SHP77 (cell line): ENCODE measurements around the gene USP9Y.

Experiments used
- DNase-seq, 2 experiments: peaks; one replicate each; lab custom pipeline; 2025; lab: John Stamatoyannopoulos, UW

Gene USP9Y

DNA sequence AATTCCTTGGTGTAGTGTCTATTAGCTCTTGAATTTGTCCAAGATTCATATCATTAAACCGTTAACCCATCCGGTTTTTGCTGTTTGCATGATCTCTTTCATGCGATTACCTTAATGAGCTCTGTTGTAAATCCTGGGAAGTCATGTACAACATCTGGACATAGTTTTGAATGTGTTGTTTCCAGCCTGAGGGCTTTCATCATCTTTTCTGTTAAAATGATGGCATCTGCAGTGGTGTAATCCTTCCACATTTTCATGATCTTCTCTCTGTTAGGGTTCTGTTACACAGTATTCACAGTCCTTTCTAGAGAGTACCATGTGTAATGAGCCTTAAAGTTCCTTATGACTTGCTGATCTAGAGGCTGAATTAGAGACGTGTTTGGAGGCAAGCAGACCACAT, 64.9 kb downstream of the USP9Y start:
- DNase-seq = no peak

DNA sequence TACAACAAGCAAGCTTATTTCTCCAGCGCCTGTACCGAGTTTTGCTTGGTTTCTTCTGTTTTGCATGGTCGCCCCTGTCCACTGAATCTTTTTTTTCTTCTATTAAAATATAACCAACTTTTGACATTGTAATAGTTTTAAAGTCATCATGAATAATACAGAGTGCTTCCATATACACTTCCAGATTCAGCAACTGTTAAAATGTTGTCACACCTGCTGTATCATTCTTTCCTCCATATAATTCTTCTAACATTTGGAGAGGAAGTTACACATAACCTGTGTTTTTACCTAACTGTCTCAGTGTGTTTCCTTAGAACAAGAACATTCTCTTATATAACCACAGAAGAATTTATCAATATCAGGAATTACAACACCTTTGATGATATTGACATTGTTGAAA, 83.5 kb downstream of the USP9Y start:
- DNase-seq = no peak

DNA sequence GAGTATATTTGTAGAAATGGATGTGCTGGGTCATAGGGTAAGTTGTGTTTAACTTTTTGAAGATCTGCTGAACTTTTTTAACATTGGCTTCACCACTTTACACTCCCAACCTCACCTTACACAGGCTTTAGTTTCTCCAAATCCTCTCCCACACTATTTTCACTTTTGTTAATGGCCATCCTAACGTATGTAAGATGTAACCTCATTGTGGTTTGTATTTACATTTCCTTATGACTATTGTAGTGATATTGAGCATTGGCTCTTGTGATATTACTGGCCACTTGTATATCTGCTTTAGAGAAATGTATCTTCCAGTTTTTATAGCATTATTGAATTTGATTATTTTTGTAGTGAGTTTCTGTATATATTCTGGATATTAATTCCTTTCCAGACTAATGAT, 93.0 kb downstream of the USP9Y start:
- no peak for DNase-seq

DNA sequence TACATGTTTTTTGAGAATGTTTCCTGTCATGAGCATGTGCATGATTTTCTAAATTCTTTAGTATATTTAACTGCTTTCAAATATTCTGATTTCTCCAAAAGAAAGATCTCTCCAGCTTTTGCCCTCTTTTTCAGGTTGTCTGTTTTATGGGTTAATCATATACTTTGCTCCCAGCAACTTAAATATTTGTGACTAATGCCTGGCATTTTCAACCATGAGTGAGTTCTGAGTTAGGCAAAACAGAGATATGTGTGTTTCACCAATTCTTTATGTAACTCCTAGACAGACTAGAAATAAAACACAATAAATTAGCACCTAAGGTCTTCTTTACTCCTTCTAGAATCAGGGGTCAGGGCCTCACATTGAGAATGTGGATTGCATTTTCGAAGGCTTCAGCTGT, 107.0 kb downstream of the USP9Y start:
- no peak for DNase-seq

DNA sequence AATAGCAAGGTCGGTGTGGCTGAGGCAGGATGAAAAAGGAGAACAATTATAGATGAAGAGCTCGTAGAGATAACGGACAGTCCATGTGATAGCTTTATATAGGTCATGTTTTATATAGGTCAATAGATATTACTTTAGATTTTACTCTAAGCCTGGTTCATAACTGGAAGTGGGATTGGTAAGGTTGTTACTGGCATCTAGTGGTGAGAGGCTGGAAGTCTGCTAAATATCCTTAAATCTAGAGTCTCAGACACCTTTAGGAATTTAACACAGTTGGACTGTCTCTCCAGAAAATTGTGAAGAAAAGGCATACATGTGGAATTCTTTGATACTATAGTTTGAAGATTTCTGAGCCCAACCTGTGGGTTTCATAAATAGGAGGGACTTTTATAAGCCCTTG, 108.0 kb downstream of the USP9Y start:
- no peak for DNase-seq

DNA sequence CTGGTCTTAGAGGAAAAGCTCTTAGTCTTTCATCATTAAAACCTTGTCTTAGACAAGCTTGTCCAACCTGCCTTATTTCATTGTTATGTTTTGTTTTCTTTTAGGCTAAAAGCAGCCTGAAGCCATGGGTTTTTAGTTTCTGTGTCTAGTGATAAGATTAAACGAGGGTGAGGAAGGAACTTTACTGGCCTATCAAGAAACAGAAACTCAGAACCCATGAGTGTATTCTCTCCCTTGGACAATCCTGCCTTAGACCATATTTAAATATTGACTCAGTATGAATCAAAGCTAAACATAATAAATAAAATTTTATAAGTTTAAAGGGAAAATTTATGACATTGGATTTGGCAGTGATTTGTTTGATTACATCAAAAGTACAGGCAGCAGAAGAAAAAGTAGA, 122.4 kb downstream of the USP9Y start:
- no peak for DNase-seq

DNA sequence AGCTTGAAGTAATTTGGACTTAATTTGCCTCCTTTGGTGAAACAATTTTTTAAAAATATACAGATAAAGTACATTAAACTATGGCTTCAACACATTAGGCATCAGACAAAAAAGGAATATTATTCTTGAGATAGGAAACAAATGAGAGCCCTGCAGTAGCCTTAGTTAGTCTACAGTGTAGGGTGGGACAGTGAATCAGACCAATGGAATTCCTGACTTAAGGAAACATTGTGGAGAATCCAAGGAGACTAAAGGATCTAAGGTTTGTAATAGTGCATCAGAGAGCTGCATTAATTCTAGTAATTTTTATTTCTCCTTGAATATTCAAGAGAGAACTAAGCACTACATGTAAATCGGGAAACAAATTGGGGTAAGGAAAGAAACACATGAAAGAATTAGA, 125.8 kb downstream of the USP9Y start:
- no peak for DNase-seq

DNA sequence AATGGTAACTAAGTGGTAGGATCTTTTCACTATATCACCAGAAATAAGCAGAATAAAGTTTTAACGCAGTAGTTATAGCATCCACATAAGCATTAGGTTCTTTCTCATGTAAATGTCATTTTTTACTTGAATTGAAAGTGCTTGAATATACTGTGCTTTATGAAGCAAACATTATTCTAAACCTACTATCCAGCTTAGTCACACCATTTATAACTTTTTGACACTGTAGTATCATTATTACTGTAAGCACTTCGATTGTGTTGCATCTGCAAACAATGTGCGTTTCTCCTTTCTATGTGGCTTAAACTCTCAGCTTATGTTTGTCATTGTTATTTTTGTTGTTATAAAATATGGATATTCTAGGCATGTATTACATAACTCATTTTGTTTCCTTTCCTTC, 132.3 kb downstream of the USP9Y start:
- DNase-seq = no peak

DNA sequence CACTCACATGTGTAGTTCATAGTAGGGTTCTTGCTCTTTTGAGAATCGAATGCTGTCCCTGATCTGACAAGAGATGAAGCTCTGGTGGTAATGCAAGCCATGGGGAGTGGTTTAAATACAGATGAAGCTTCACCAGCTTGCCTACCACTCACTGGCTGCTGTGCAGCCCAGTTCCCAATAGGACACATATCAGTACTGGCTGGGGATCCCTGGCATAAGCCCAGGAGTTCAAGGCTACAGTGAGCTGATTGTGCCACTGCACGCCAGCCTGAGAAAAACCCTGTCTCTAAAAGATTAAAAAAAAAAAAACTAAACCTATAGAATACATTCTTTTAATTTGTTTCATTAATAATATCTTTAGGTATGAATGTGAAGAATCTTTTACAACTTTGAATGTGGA, 136.5 kb downstream of the USP9Y start:
- no peak for DNase-seq

DNA sequence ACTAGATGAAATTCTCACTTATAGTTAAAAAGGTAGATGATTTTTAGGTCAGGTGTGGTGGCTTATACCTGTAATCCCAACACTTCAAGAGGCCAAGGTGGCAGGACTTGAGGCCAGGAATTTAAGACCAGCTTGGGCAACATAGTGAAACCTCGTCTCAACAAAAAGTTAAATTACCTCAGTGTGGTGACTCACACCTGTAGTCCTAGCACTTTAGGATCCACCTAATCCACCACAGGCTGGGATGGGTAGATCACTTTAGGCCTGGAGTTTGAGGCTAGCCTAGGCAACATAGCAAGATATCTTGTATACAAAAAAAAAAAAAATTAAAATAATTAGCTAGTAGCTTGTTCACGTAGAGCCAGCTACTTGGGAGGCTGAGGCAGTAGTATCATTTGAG, 140.3 kb downstream of the USP9Y start:
- DNase-seq = no peak

DNA sequence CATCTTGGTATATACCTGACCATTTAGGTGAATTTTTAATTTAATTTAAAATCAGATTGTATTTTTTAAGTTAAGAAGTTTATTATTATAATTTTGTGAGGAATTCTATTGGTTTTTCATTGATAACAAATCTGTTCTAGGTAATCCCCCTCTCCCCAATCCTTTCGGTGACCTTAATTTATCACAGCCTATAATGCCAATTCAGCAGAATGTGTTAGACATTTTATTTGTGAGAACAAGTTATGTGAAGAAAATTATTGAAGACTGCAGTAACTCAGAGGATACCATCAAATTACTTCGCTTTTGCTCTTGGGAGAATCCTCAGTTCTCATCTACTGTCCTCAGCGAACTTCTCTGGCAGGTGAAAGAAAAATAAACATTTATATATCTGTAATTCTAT, 145.8 kb downstream of the USP9Y start:
- DNase-seq = no peak

DNA sequence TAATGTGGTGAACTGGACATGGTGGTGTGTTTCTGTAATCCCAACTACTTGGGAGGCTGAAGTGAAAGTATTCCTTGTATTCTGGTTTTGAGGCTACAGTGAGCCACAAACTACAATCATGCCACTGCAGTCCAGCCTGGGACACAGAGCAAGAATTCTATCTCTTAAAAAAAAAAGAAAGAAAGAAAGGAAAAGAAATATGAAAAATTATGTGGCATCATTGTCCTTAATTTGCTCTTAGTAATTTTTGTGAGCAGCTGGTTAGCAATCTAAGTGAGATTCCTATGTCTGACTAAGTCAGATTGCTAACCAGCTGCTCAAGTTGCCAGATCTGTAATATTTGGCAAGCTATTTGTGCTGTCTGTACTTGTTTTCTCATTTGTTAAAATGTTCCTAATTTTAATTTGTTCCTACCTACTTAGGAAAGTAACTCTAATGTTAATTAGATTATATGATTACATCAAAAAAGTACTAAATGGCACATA, 154.8 kb downstream of the USP9Y start:
- DNase-seq = no peak

DNA sequence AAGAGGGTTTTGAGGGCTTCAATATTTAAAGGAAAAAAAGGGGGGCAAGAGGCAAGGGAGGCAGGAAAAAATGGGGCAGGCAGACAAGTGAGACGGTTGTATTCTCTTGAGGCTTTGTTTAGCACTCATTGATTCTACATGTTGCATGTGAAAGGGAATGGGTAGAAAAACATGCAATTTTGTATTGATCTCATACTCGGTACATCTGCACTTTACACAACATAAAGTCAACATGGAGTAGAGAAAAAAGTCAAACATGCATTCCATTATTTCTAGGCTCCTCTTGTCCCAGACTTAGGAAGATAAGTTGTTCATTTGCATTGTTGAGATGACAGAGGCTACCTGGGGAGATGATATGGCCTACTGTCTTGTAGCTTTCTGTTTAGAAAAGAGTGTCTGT, 166.9 kb downstream of the USP9Y start:
- DNase-seq = no peak

DNA sequence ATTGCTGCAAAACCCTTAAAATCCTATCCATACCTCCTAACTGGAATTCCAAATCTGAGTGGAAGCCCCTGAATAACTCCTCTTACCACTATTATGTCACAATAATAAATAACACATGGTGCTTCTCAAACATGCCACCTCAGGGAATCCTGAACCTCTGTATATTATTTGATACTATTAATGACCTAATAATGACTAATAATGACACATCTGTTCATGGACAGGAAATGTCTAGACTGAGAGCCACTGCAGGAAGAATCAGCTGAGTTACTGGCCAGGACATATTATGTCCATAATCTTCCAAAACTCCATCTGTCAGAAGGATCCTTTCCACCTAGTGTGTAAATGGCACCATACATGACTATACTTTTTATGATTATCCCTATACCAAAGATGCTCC, 195.9 kb downstream of the USP9Y start:
- DNase-seq = no peak

DNA sequence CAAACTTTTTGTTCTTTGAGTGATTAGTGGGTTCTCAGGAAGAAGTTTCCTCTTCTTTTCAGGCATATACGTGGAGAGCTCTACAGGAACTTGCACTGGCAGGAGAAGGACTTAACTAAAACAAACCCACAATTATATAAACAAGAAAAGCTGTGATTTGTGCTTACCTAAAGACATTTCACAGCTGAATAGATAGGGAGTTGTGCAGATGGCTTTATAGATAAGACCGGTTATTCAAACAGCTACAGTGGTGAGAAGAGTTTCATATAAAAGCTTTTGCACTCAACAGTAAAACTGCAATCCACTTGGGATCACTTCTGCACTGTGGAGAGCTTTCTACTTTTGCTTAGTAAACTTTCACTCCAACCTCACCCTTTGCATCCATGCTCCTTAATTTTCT, 197.6 kb downstream of the USP9Y start:
- no peak for DNase-seq

DNA sequence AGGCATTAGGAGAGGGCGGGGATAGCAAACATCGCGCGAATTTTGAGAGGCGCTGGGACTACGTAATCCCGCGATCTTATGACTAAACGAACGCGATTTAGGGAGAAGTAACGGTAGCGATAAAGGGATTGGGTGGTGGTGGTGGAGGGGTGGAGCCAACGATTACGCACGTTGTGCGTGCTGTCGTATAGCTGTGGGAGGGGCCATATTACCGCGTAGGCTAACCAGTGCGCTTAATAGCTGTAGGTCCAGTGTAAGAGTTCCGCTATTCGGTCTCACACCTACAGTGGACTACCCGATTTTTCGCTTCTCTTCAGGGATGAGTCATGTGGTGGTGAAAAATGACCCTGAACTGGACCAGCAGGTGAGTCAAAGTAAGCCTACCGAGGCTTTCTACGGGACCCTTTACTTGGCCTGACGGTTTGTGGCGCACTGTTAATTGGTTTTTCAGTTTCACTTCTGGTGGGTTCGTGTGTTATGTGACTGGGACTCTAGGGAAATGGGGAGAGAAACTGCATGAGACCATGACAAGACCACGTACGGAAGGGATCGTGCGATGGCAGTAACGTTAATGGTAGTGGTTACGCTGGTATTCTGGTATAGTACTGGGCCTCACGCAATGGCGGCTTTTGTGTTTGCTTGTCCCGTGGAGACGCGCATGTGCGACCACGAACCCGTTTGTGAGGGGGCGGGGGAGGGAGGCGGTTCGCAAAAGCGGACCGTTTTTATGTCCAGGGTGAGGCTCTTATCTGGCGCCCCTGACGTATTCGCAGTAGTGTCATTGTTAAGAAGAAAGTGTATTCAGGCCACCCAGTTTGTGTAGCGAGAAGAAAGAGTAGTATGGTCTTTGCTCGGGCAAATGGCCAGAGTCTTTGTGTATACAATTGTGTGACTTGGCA, 203.8 kb downstream of the USP9Y start, which contains the start of gene DDX3Y:
Gene DDX3Y (plus strand): TSS at position 251 of the 899 bp plus-strand sequence. CDS start 69 bp downstream, at position 320.
- no peak for DNase-seq

DNA sequence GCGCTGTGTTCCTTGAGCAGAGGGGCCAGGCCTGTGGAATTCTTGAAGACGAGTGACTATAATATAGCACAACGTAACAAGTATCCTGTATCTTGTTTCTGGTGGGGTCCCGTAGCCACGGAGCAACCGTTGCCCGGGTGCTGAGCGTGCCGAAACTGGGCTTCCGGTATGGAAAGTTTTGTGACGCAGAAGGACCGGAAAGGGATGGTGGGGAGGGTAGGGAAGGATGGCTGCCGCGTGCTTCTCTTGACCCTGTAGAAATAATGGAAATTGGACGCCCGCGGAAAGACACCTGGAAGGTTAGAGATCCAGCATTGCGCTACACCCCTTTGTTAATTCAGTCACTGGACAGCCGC, 204.5 kb downstream of the USP9Y start:
- DNase-seq = no peak

DNA sequence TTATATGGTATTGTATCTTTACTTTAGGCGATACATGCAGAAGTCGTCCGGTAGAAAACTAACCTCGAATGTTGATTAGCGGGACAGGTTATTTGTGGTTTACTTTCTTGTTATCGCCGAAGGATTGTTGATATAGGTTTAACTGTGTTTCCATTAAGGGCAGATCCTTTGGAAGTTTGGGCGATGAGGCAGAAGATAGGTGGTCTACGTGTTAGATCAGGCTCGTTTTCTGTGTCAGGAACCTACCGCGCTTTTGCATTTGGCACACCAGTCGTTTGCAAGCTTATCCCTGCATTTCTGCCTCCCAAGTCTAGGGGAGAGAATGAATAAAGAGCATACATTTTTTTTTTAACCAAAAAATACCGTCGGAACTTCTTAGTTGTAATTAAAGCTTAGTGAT, 204.9 kb downstream of the USP9Y start:
- no peak for DNase-seq
